NCI-H526 (cell line): Measurements from ENCODE around the gene EPB41.
"Not testable (repeated sequence)": the region's sequence is repeated elsewhere in the genome, so short reads cannot be mapped to it uniquely, and the experiment has no call there.

ENCODE experiments used
- DNase-seq, 2 experiments: peaks; one replicate each; lab custom pipeline; 2025; lab: John Stamatoyannopoulos, UW

Gene EPB41

GRCh38 chr1:28914228-28915030 lies at the start of gene EPB41:
Gene EPB41, plus strand, starts transcription at chr1:28914569. Its CDS starts 72,869 bp downstream, at chr1:28987438.
- DNase-seq, result peak; percentile 96 to 98

- DNase-seq, result no peak
Measured at GRCh38 chr1:28864695-28865094, 49.7 kb upstream of the EPB41 start.

- no peak for DNase-seq
Measured at GRCh38 chr1:28865997-28866650, 48.2 kb upstream of the EPB41 start.

- DNase-seq, result no peak
Measured at GRCh38 chr1:28867850-28868249, 46.5 kb upstream of the EPB41 start.

- no peak for DNase-seq
Measured at GRCh38 chr1:28869952-28870351, 44.4 kb upstream of the EPB41 start.

- peak in 1 of 2 experiments; percentile 32 for DNase-seq
Measured at GRCh38 chr1:28871631-28872401, 42.6 kb upstream of the EPB41 start.

GRCh38 chr1:28875134-28875533 lies 39.2 kb upstream of the EPB41 start:
- DNase-seq, result not testable (repeated sequence)

- peak; percentile 80 to 92 for DNase-seq
Measured at GRCh38 chr1:28877132-28877781, 37.1 kb upstream of the EPB41 start.

GRCh38 chr1:28878796-28879195 lies 35.6 kb upstream of the EPB41 start:
- no peak for DNase-seq

GRCh38 chr1:28882009-28882628 lies 32.2 kb upstream of the EPB41 start:
- DNase-seq, result peak; percentile 90 to 95

GRCh38 chr1:28883242-28883616 lies 31.1 kb upstream of the EPB41 start:
- DNase-seq, result no peak

GRCh38 chr1:28885472-28885877 lies 28.9 kb upstream of the EPB41 start:
- peak in 1 of 2 experiments; percentile 17 for DNase-seq

GRCh38 chr1:28885977-28886730 lies 28.2 kb upstream of the EPB41 start:
- no peak for DNase-seq

- peak; percentile 78 to 94 for DNase-seq
Measured at GRCh38 chr1:28886731-28887418, 27.5 kb upstream of the EPB41 start.

- DNase-seq, result peak in 1 of 2 experiments; percentile 60
Measured at GRCh38 chr1:28887419-28887834, 26.9 kb upstream of the EPB41 start.

GRCh38 chr1:28887835-28888682 lies 26.3 kb upstream of the EPB41 start:
- DNase-seq, result peak in 1 of 2 experiments; percentile 60

GRCh38 chr1:28888915-28889314 lies 25.5 kb upstream of the EPB41 start:
- no peak for DNase-seq

GRCh38 chr1:28889357-28889756 lies 25.0 kb upstream of the EPB41 start:
- DNase-seq, result no peak

GRCh38 chr1:28890435-28890834 lies 23.9 kb upstream of the EPB41 start:
- DNase-seq, result no peak
